Hepatocyte (in vitro differentiated cells): ENCODE data around the gene RAB22A.

ENCODE experiments used
- EZH2 ChIP-seq: fragments of 200-600 bp; sonication (generic); IDR thresholded peaks from 2 replicates; pipeline ENCODE4 v1.6.1; 2016; ENCODE audit warnings: antibody characterized with exemption, mild to moderate bottlenecking, borderline replicate concordance
- EZH2phosphoT487 ChIP-seq: fragments of 200-600 bp; sonication (generic); IDR thresholded peaks from one replicate; pipeline ENCODE4 v1.6.1; 2018; ENCODE audit warnings: antibody characterized with exemption, mild to moderate bottlenecking, low read depth, moderate library complexity; ENCODE audit not compliant: unreplicated experiment, severe bottlenecking
- TF ChIP-seq, protein P1 (sequence below): fragments of 200-600 bp; sonication (generic); IDR thresholded peaks from 2 replicates; pipeline ENCODE4 v1.5.1; 2016; ENCODE audit warnings: antibody characterized with exemption, mild to moderate bottlenecking; ENCODE audit not compliant: poor library complexity

DNA sequence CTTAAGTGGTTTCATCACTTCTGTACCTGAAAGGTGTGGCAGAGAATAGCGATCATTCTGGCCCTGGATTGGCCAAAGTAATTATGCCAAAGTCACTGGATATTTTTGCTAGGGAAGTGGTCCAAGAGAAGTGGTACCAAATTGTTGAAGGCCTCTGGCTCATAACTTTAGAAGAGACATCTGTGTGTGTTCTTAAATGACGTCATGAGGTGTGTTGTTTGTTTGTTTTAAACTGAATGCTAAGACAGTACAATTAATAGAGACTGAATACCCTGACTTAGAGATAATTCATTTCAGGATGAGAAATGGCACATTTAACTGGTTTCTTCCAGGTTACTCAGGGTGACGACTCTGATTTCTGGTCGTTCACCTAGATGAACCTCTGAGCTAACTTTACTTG is 82.8 kb downstream of the RAB22A start:
- TF ChIP-seq EZH2: no peak
- TF ChIP-seq, protein P1, sequence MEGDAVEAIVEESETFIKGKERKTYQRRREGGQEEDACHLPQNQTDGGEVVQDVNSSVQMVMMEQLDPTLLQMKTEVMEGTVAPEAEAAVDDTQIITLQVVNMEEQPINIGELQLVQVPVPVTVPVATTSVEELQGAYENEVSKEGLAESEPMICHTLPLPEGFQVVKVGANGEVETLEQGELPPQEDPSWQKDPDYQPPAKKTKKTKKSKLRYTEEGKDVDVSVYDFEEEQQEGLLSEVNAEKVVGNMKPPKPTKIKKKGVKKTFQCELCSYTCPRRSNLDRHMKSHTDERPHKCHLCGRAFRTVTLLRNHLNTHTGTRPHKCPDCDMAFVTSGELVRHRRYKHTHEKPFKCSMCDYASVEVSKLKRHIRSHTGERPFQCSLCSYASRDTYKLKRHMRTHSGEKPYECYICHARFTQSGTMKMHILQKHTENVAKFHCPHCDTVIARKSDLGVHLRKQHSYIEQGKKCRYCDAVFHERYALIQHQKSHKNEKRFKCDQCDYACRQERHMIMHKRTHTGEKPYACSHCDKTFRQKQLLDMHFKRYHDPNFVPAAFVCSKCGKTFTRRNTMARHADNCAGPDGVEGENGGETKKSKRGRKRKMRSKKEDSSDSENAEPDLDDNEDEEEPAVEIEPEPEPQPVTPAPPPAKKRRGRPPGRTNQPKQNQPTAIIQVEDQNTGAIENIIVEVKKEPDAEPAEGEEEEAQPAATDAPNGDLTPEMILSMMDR: no peak
- no peak for TF ChIP-seq EZH2phosphoT487
